VCaP (cell line): Measurements from ENCODE around the gene UNC5C.

Experiments used
- H3K27ac ChIP-seq: fragments of 450-650 bp; 2 replicates; pipeline ENCODE4 v1.5.1; 2017
- CTCF ChIP-seq: fragments of 450-650 bp; conservative IDR thresholded peaks from 2 replicates; pipeline ENCODE4 v1.5.1; 2017; ENCODE audit warnings: mild to moderate bottlenecking, moderate library complexity

The UNC5C gene

GRCh38 chr4:95429416-95429815 lies 119.4 kb downstream of the UNC5C start:
- H3K27ac ChIP-seq, result no peak overlapping the region
- TF ChIP-seq CTCF, result no peak

- H3K27ac ChIP-seq, result no peak overlapping the region
- TF ChIP-seq CTCF, result no peak
Measured at GRCh38 chr4:95428291-95429070, 120.3 kb downstream of the UNC5C start.

- TF ChIP-seq CTCF, result no peak
Measured at GRCh38 chr4:95426455-95426854, 122.3 kb downstream of the UNC5C start.

GRCh38 chr4:95422436-95422835 lies 126.3 kb downstream of the UNC5C start:
- no peak overlapping the region for H3K27ac ChIP-seq
- TF ChIP-seq CTCF, result no peak

More at GRCh38 chr4:95426455-95426854, 122.3 kb downstream of the UNC5C start:
- H3K27ac ChIP-seq, result no peak overlapping the region

GRCh38 chr4:95421869-95422268 lies 126.9 kb downstream of the UNC5C start:
- no peak for TF ChIP-seq CTCF
- H3K27ac ChIP-seq, result no peak overlapping the region

GRCh38 chr4:95417531-95417930 lies 131.2 kb downstream of the UNC5C start:
- H3K27ac ChIP-seq, result no peak overlapping the region
- no peak for TF ChIP-seq CTCF

GRCh38 chr4:95415346-95415771 lies 133.4 kb downstream of the UNC5C start:
- no peak overlapping the region for H3K27ac ChIP-seq
- TF ChIP-seq CTCF, result no peak
